Stimulated activated CD8-positive, alpha-beta memory T cell treated with anti-CD3 and anti-CD28 coated beads, Interleukin-2, amount 100 ng/mL, for 1 hour (primary cell): ENCODE data around the gene TTR.

Experiments
- DNase-seq, 2 donors: peaks; one replicate each; pipeline ENCODE4 v3.0.0-alpha.2; 2020; ENCODE audit warnings: low read depth in 2 of 2

The TTR gene

DNA sequence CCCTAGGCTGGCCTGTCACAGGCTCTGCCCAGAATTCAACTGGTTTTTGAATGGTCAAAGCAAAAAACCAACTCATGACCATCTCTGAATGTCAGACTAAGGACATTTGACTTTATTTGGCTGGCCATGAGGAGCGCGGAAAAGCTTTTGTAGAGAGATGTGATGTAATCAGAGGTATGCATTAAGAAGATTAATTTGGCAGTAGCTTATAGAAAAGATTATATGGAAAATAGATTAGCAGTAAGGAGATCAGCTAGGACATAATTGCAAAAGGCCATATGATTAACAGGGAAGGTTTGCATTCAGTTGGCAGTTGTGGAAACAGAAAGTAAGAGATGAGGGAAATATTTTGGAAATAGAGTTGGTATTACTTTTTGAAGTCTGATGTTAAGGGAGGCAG is 12.3 kb upstream of the TTR start:
- no peak for DNase-seq

DNA sequence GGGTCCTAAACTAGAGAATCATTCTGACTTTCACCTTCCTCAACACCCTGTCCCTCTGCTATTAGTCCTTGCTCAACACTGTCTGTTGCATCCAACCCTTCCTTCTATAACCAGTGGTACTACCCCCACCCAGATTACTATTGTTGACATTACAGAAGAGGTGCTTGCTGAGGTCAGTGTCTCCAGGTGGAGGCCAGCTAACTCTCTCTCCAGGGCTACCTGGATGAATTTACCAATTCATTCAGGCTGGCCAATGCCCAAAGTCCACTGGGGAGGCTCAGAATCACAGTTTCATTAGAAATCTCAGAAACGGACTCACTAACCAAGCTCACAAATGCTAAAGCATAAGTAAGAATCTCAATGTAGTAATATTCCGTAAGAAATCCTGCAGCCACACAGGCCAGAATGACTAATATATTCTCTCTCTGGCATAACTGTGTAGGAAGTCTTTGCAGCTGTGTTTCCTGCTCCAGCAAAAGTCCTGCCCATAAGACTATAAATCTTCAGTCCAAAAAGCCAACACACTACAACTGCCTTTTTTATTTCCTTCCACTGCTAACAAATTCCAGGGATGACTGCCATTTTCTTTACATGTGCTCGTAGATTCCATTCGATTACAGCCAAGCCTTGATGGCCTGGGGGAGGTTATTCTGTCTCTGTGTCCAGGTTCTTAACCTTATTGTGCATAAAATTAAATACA is 10.0 kb upstream of the TTR start:
- no peak for DNase-seq

DNA sequence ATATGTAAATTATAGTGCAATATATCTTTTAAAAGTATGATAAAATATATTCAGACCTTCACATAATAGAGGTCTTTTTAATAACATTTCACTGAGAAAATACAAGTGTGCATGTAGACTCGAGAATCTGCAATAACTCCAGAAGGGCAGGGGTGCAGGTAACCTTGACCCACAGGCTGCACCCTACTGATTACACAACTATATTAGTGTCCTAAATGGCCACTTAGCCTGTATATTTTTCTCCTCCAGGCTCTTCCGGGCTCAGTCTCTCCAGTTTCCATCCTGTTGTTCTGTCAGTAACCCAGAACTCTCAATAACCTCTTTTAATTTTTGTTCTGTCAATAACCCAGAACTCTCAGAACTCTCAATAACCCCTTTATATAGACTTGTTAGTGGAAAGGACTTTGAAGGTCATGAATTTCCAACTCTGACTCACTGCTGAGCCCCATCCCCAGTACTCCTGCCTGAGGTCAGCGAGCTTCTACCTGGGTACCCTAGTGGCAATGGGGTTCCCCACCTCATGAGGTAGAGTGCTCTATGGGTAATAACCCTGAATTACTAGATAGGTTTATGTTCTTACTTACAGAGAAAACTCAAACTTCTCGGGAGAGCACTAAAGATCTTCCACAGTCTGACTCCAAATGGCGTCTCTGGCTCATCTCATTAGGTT is 8.4 kb upstream of the TTR start:
- DNase-seq = no peak

DNA sequence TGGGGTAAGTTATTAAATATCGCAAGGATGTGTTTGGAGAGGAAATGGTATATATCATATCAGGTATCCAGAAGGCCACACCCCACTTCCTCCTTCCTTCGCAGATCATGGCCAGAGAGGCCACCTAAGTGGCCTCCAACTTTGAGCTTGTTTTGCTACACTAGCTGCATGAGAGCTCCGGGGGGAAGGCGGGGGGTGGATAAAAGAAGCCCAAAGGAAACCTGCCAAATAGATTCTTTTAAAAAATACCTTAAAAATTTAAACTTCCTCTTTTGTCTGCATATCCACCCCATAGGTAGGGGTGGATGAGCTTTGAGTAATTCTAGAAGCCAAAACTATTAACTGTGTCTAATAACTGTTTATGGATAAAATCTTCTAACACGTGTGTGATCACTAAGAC is 5.7 kb upstream of the TTR start:
- no peak for DNase-seq

DNA sequence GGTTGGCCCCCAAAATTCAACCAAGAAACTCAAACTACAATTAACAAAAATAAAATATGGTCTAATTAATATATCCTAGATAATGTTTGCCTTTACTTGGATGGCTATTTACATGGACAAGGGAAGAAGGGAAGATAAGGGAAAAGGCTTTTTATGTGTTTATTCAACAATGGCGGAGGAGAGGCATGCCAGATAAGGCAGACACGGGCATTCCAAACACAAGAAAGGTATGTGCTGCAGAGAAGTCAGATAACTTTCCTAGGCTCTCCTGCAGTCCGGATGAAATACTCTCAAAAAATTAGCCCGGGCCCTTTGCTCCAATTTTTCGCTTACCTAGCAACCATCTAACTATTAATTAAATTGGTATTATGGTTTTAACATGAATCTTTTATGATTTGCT is 5.1 kb upstream of the TTR start:
- no peak for DNase-seq

DNA sequence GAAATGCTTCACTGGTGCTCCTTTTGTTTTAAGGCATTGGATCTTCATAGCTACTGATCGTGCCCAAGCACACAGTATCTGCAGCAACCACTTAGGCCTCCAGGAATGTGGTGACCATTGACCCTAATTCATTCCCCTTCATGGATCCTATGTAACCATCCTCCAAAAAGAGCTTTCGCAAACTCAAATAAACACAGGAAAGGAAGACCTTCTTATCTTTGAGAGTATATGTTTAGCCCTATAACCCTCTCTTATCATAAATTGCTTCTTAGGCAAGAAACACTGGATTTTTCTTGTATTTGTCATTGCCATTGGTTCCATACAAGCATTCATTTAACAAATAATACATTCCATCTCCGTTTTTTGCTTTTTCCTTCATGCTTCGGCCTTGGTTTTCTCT is 4.1 kb upstream of the TTR start:
- no peak for DNase-seq

DNA sequence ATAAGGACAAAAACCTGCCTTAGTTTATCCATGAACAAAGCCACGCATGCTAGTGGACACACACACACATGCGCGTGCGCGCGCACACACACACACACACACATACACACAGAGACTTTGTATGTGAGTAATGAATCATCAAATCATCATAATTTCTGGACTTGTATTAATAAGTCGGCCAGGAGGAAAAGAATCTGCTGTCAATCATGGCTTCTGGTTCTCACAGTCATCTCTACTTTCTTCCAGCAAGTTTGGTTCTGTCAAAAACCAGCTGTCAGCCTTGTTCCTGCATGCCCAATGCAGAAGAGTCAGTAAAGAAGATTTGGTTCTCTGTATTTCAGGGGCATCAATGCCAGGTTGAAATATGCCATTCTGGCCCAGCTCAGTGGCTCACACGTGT is 1.1 kb upstream of the TTR start:
- no peak for DNase-seq

DNA sequence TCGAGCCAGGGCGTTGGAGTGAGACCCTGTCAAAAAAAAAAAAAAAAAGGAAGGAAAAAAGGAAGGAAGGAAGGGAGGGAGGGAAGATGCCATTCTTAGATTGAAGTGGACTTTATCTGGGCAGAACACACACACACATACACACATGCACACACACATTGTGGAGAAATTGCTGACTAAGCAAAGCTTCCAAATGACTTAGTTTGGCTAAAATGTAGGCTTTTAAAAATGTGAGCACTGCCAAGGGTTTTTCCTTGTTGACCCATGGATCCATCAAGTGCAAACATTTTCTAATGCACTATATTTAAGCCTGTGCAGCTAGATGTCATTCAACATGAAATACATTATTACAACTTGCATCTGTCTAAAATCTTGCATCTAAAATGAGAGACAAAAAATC is 564 bp upstream of the TTR start:
- DNase-seq = no peak

DNA sequence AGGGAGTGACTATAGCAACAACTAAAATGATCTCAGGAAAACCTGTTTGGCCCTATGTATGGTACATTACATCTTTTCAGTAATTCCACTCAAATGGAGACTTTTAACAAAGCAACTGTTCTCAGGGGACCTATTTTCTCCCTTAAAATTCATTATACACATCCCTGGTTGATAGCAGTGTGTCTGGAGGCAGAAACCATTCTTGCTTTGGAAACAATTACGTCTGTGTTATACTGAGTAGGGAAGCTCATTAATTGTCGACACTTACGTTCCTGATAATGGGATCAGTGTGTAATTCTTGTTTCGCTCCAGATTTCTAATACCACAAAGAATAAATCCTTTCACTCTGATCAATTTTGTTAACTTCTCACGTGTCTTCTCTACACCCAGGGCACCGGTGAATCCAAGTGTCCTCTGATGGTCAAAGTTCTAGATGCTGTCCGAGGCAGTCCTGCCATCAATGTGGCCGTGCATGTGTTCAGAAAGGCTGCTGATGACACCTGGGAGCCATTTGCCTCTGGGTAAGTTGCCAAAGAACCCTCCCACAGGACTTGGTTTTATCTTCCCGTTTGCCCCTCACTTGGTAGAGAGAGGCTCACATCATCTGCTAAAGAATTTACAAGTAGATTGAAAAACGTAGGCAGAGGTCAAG is 955 bp downstream of the TTR start:
- no peak for DNase-seq

DNA sequence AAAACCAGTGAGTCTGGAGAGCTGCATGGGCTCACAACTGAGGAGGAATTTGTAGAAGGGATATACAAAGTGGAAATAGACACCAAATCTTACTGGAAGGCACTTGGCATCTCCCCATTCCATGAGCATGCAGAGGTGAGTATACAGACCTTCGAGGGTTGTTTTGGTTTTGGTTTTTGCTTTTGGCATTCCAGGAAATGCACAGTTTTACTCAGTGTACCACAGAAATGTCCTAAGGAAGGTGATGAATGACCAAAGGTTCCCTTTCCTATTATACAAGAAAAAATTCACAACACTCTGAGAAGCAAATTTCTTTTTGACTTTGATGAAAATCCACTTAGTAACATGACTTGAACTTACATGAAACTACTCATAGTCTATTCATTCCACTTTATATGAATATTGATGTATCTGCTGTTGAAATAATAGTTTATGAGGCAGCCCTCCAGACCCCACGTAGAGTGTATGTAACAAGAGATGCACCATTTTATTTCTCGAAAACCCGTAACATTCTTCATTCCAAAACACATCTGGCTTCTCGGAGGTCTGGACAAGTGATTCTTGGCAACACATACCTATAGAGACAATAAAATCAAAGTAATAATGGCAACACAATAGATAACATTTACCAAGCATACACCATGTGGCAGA is 3.6 kb downstream of the TTR start:
- no peak for DNase-seq

DNA sequence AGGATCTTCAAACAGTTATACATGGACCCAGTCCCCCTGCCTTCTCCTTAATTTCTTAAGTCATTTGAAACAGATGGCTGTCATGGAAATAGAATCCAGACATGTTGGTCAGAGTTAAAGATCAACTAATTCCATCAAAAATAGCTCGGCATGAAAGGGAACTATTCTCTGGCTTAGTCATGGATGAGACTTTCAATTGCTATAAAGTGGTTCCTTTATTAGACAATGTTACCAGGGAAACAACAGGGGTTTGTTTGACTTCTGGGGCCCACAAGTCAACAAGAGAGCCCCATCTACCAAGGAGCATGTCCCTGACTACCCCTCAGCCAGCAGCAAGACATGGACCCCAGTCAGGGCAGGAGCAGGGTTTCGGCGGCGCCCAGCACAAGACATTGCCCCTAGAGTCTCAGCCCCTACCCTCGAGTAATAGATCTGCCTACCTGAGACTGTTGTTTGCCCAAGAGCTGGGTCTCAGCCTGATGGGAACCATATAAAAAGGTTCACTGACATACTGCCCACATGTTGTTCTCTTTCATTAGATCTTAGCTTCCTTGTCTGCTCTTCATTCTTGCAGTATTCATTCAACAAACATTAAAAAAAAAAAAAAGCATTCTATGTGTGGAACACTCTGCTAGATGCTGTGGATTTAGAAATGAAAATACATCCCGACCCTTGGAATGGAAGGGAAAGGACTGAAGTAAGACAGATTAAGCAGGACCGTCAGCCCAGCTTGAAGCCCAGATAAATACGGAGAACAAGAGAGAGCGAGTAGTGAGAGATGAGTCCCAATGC is 4.6 kb downstream of the TTR start:
- DNase-seq = no peak

DNA sequence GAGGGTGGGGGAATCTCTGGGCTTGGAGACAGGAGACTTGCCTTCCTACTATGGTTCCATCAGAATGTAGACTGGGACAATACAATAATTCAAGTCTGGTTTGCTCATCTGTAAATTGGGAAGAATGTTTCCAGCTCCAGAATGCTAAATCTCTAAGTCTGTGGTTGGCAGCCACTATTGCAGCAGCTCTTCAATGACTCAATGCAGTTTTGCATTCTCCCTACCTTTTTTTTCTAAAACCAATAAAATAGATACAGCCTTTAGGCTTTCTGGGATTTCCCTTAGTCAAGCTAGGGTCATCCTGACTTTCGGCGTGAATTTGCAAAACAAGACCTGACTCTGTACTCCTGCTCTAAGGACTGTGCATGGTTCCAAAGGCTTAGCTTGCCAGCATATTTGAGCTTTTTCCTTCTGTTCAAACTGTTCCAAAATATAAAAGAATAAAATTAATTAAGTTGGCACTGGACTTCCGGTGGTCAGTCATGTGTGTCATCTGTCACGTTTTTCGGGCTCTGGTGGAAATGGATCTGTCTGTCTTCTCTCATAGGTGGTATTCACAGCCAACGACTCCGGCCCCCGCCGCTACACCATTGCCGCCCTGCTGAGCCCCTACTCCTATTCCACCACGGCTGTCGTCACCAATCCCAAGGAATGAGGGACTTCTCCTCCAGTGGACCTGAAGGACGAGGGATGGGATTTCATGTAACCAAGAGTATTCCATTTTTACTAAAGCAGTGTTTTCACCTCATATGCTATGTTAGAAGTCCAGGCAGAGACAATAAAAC is 6.5 kb downstream of the TTR start:
- no peak for DNase-seq

DNA sequence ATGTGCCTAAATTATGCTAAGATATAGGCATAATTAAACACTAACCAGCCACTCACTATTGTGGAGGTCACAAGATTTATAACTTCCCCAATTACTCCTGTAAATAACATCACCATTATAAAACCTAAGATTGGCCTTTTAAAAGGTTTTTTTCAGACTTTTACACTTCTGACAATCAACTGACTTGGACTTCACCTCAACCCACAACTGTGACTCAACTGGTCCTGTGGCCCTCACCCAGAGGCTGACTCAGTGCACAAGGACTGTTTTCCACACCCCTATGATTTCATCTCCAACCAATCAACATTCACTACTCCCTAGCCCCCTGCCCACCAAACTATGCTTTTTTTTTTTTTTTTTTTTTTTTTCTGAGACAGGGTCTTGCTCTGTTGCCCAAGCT is 11.6 kb downstream of the TTR start:
- no peak for DNase-seq

DNA sequence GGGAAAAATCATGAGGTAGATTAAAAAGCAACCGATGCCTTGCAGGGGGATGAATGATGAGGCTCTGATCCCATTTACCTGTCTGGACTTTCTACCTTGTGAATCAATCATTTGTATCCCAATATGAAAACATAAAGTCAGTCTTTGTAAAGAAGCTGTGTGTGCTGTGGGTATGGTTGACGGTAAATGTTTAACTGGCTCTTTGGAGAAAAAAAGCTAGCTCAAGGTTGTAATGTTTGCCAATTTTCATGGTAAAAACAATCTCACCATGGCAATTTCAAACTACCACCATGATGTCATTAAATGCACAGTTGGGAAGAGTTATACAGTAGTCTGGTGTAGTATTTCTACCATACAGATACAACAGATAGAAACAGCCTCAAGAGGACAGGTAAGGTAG is 14.6 kb downstream of the TTR start:
- DNase-seq = no peak

DNA sequence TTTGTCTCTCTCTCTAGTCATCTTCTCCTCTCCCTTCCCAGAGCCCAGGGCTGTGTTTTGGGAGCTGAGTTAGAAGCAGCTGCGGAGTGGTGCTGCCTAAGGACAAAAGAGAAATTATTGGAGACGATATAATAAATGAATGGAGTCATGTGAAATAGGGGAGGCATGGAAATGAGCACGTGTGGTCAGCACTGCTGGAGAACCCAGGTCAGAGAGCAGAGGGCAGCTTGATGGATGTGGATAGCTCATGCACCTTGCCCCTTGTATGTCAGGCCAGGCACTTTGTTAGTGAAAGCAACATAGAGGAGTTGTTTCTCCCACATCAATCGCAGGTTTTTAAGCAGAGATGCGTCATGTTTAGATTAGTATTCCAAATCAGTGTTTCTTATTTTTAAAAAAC is 15.7 kb downstream of the TTR start:
- DNase-seq = no peak

DNA sequence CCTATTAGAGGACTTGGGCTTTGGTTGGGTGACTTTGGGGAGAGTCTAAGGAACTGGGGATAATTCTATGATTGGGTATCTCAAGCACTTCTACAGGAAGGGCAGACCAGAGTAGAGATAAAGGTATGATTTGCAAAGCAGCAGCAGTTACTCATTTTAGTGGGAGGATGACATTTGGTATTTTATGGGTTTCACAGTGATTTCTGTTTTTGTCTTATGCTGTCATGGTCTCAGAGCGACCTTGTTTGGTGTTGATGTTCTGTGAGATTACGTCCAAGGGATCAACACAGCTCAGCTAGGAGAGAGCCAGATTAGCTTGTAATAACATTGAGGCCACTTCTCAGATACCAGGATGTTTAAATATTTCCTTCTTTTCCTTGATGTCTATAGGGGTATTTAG is 18.2 kb downstream of the TTR start:
- no peak for DNase-seq

DNA sequence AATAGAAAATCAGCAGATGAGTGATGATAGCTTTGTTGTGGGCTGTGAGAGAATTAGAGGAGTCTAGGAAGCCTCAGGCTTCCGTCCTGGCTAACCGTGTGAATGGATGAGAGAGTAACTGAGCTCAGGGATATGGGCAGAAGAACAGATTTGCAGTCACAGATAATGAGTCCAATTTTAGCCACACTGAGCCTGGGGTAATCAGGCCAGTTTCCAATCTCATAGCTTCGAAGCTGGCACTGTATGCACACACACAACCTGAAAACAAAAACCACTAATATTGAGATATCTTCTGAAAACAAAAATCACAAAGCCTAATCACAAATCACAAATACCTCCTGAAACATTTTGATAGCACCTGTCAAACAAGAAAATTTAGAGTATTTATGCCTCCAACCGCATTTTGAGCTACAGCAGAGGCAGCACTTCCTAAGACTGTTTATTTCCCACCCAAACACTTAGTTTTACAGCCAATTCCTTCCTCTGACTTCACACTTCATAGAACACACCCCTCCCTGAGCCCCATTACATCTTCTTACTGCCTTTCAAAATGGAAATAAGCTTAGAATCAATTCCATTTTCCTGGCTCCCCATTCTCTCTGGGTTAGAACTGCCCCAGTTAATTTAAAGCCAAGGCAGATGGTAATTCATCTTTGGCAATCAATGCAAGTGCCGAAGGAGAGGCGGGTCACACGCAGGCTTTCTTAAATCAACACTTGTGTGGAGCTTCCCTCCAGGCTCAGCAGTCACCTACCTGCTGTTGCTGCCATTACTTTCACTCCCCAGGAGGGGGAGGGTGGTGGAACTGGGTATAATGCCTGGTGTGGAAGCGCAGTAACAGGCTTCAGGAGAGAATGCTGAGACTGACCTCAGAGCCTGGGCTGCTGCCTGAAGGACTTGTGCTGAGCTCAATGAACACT is 18.9 kb downstream of the TTR start:
- no peak for DNase-seq

DNA sequence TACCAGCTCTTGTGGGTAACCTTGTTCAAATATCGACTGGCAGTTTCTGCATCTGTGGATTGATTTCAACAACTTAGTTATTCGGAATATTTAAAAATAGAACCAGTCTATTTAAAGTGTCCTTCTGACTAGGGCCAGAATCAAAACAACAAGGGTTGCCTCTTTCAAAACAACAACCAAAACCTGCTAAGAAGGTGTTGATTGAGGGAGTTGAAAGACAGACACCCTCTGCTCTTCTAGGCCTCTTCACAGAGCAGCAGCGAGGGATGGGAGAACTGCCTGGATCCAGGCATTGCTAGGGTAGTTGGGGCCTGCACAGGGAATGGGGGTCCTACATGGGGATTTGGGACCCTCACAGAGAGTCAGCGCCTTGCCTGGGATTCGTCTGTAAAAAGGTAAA is 19.8 kb downstream of the TTR start:
- no peak for DNase-seq

DNA sequence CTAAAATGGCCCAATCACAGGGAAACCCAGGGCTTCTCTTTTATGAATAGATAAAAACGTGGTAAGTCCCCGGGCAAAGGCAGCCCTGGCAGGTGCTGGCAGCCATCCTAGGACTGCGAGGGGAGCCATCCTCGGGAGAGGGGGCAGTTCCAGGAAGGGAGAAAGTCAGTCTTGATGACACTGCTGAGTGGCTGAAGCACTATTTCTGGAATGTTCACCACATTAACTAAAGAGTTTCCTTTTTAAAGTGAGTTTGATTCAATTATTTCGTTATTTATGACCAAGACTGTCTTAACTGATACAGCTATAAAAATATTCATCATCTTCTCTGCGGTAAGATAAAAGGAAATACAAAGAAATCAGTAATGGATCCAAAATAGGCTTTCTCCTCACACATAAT is 20.4 kb downstream of the TTR start:
- DNase-seq = no peak

DNA sequence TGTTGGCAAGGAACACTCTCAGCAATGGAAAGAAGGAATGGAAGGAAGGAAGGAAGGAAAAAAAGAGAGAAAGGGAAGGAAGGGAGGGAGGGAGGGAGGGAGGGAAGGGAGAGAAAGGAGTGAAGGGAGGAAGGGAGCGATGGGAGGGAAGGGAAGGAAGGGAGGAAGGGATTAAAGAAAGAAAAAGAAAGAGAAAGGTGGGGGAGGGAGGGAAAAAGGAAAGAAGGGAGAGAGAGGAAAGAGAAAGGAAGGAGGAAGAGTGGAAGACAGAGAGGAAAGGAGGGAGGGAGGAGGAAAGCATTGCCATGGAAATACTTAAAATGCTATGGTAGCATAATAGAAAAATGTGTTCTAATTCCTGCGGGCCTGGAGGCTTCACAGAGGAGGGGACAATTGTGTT is 22.4 kb downstream of the TTR start:
- no peak for DNase-seq
